ENCODE measurements around the gene MMP17.

The MMP17 gene

GRCh38 chr12:131852551-131853299 lies 24.5 kb downstream of the MMP17 start:
- Mint-ChIP-seq H3K4me1 (ENCODE audit: low read depth in 2 of 2) (peaks cover under 1 to 3% of the 10 kb centered on the region in 2 donors), H3K27ac (no peak overlapping the region), H3K36me3 (ENCODE audit: insufficient read depth) (no peaks in the 10 kb centered on the region), H3K27me3 (peaks cover 17 to 23% of the 10 kb centered on the region in 2 donors), H3K9me3 (no peaks in the 10 kb centered on the region), H3K4me3 (no peak overlapping the region)
- DNase-seq (no peak), ATAC-seq (replicated peaks) (no peak)

GRCh38 chr12:131853832-131854797 lies 25.9 kb downstream of the MMP17 start:
- Mint-ChIP-seq H3K4me1 (ENCODE audit: low read depth in 2 of 2) (peaks cover 4 to 5% of the 10 kb centered on the region in 2 donors), H3K4me3 (no peak overlapping the region), H3K27ac (no peak overlapping the region), H3K9me3 (no peaks in the 10 kb centered on the region), H3K27me3 (peaks cover 27 to 33% of the 10 kb centered on the region in 2 donors), H3K36me3 (ENCODE audit: insufficient read depth) (no peaks in the 10 kb centered on the region)
- ATAC-seq (replicated peaks) = no peak
- DNase-seq = no peak

DNA sequence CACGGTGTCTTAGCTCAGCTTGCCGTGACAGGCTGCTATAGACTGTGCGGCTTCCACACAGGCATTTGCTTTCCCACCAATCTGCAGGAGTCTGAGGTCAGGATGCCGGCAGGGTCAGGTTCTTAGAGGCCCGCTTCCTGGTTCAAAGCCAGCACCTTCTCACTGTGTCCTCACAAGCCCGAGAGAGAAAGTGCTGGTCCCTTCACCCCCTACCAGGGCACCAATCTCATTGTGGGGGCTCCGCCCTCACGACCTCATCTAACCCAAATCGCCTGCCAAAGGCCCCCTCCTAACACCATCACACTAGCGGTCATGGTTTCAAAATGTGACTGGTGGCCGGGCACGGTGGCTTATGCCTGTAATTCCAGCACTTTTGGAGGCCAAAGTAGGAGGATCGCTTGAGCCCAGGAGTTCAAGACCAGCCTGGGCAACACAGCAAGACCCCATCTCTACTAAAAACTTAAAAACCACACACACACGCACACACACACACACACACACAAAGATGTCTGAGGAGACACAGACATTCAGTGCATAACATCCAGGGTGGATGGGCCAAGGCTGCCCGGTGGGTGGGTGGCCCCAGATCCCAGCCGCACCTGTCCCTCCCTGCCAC lies 26.8 kb downstream of the MMP17 start:
- no peak for ATAC-seq (replicated peaks)
- no peaks in the 10 kb centered on the region for H3K9me3 Mint-ChIP-seq
- peaks cover 27 to 33% of the 10 kb centered on the region in 2 donors for H3K27me3 Mint-ChIP-seq
- DNase-seq = no peak
- no peak overlapping the region for H3K4me3 Mint-ChIP-seq
- no peak overlapping the region for H3K27ac Mint-ChIP-seq
- peaks cover 4 to 5% of the 10 kb centered on the region in 2 donors for H3K4me1 Mint-ChIP-seq (ENCODE audit: low read depth in 2 of 2)
- H3K36me3 Mint-ChIP-seq (ENCODE audit: insufficient read depth) = no peaks in the 10 kb centered on the region

GRCh38 chr12:131855521-131856142 lies 27.4 kb downstream of the MMP17 start:
- Mint-ChIP-seq H3K4me1 (ENCODE audit: low read depth in 2 of 2) (peaks cover 4 to 9% of the 10 kb centered on the region in 2 donors), H3K36me3 (ENCODE audit: insufficient read depth) (no peaks in the 10 kb centered on the region), H3K9me3 (no peaks in the 10 kb centered on the region), H3K27ac (no peak overlapping the region), H3K27me3 (peaks cover 27 to 33% of the 10 kb centered on the region in 2 donors), H3K4me3 (no peak overlapping the region)
- ATAC-seq (replicated peaks) (no peak), DNase-seq (no peak)

- Mint-ChIP-seq H3K4me1 (ENCODE audit: low read depth in 2 of 2) (peaks cover 4 to 14% of the 10 kb centered on the region in 2 donors), H3K4me3 (no peak overlapping the region), H3K9me3 (no peaks in the 10 kb centered on the region), H3K36me3 (ENCODE audit: insufficient read depth) (no peaks in the 10 kb centered on the region), H3K27ac (no peak overlapping the region), H3K27me3 (peaks cover 34 to 36% of the 10 kb centered on the region in 2 donors)
- DNase-seq (no peak), ATAC-seq (replicated peaks) (no peak)
These were observed 28.3 kb downstream of the MMP17 start for GRCh38 chr12:131856366-131857097.

DNA sequence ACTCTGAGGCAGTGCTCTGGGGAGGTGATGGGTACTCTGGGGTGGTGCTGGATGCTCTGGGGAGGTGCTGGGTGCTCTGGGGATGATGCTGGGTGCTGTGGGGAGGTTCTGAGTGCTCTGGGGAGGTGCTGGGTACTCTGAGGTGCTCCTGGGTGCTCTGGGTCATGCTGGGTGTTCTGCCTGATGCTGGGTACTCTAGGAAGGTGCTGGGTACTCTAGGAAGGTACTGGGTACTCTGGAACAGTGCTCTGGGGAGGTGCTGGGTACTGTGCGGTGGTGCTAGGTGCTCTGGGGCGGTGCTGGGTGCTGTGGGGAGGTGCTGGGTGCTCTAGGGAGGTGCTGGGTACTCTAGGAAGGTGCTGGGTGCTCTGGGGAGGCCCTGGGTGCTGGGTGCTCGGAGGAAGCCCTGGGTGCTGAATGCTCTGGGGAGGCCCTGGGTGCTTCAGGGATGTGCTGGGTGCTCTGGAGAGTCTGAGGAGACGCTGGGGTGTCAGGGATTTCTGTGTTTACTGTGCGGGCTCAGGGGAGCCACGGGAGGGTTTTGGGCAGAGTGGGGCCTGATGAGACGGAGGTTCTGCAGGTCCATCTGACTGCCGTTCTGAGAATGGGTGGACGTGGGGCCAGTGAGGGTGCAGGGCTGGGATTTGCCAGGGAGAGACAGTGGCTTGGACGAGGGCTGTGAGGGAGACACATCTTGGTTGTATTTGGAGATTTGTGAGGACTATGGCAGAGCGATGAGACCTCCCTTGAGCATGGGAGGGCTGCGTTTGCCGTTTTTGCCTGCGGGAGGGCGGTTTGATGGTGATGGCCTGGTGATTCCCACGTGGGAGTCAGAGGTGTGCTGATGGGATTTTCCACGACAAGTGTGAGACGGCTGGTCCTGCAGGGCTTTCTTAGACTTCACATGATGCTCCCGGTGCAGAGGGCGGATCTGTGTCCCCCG lies 30.0 kb downstream of the MMP17 start:
- peaks cover 4 to 14% of the 10 kb centered on the region in 2 donors for H3K4me1 Mint-ChIP-seq (ENCODE audit: low read depth in 2 of 2)
- H3K9me3 Mint-ChIP-seq = no peaks in the 10 kb centered on the region
- ATAC-seq (replicated peaks) (no peak), DNase-seq (no peak)
- H3K36me3 Mint-ChIP-seq (ENCODE audit: insufficient read depth) = no peaks in the 10 kb centered on the region
- peak overlapping the region in 1 of 2 donors; percentile 44 for H3K27ac Mint-ChIP-seq
- H3K4me3 Mint-ChIP-seq = no peak overlapping the region
- H3K27me3 Mint-ChIP-seq = peaks cover 33 to 34% of the 10 kb centered on the region in 2 donors

GRCh38 chr12:131860472-131861260 lies 32.5 kb downstream of the MMP17 start:
- DNase-seq (no peak), ATAC-seq (replicated peaks) (peak; percentile 86)
- Mint-ChIP-seq H3K27me3 (peaks cover 25 to 34% of the 10 kb centered on the region in 2 donors), H3K27ac (peak overlapping the region in 1 of 2 donors; percentile 77), H3K9me3 (no peaks in the 10 kb centered on the region), H3K36me3 (ENCODE audit: insufficient read depth) (peaks cover 3% of the 10 kb centered on the region), H3K4me1 (ENCODE audit: low read depth in 2 of 2) (peaks cover 4 to 14% of the 10 kb centered on the region in 2 donors), H3K4me3 (peak overlapping the region in 1 of 2 donors; percentile 55)

DNA sequence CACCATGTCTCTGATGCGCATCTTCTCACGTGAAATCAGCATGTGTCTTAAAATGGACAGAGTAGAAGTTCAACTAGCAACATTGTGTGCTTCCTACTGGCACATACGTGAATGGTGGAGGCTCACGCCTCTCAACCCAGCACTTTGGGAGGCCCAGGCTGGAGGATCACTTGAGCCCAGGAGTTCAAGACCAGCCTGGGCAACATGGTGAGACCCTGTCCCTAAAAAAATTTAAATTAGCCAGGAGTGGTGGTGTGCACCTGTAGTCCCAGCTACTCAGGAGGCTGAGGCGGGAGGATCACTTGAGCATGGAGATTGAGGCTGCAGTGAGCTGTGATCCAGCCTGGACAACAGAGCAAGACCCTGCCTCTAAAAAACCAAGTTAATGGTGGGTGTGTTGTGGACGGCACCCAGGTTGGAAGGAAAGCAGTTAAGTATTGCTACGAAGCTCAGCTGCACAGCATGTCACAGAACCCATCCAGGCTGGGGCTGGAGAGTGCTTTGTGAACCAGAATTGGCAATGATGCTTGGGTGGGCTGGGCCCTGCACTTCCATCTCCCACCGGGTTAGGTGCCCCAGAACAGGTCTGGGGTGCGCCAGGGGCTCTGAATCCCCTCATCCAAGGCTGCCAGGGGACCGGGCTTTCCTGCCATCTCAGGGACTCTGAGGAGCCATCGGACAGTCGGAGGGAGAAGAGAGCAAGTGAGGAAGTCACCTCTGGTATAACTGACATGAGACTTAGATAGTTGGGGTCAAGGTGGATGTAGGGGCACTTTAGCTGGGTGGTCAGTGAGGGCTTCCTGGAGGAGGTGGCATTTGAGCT lies 33.3 kb downstream of the MMP17 start:
- no peak for ATAC-seq (replicated peaks)
- Mint-ChIP-seq H3K4me1 (ENCODE audit: low read depth in 2 of 2) (peaks cover 4 to 14% of the 10 kb centered on the region in 2 donors), H3K36me3 (ENCODE audit: insufficient read depth) (peaks cover 3% of the 10 kb centered on the region), H3K27me3 (peaks cover 25 to 28% of the 10 kb centered on the region in 2 donors), H3K4me3 (peak overlapping the region in 1 of 2 donors; percentile 55), H3K9me3 (no peaks in the 10 kb centered on the region), H3K27ac (peak overlapping the region in 1 of 2 donors; percentile 77)
- no peak for DNase-seq

GRCh38 chr12:131862084-131862441 lies 33.9 kb downstream of the MMP17 start:
- ATAC-seq (replicated peaks) (no peak), DNase-seq (no peak)
- peaks cover 3% of the 10 kb centered on the region for H3K36me3 Mint-ChIP-seq (ENCODE audit: insufficient read depth)
- H3K27me3 Mint-ChIP-seq = peaks cover 23 to 24% of the 10 kb centered on the region in 2 donors
- peaks cover 4 to 14% of the 10 kb centered on the region in 2 donors for H3K4me1 Mint-ChIP-seq (ENCODE audit: low read depth in 2 of 2)
- H3K4me3 Mint-ChIP-seq = no peak overlapping the region
- H3K27ac Mint-ChIP-seq = no peak overlapping the region
- no peaks in the 10 kb centered on the region for H3K9me3 Mint-ChIP-seq

DNA sequence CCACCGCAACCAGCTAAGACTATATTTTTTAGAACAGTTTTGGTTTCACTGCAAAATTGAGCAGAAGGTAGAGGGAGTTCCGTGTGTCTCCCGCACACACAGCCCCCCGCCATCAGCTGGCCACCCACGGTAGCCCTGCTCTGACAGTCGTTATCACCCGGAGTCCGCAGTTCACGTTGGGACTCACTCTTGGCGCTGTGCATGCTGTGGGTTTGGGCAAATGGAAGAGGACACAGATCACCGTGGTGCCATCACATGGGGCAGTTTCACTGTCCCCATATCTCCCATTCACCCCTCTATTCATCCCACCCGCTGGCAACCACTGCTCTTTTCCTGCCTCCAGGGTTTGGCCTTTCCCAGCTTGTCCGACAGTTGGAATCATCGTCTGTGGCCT lies 34.4 kb downstream of the MMP17 start:
- Mint-ChIP-seq H3K4me3 (no peak overlapping the region), H3K27ac (no peak overlapping the region), H3K27me3 (peaks cover 18 to 19% of the 10 kb centered on the region in 2 donors), H3K9me3 (no peaks in the 10 kb centered on the region), H3K4me1 (ENCODE audit: low read depth in 2 of 2) (peaks cover 4 to 13% of the 10 kb centered on the region in 2 donors), H3K36me3 (ENCODE audit: insufficient read depth) (peaks cover 3% of the 10 kb centered on the region)
- DNase-seq (no peak), ATAC-seq (replicated peaks) (no peak)

All from effector memory CD8-positive, alpha-beta T cell (primary cell).